K562 (cell line): Measurements from ENCODE around the gene PDCD1. TPM values are rescaled to one million over a fixed set of nuclear protein-coding genes. Genes with fewer than 3 reads are reported as not detected.

Source experiments
- ATAC-seq: fragments of 200-7000 bp; cut with Tn5 transposase; 3 replicates; pipeline ENCODE4 v1.9.1; 2020; ENCODE audit warnings: moderate library complexity
- BruUV-seq: library from RNA; stranded (reverse); fragments of 400-500 nt; replicated peaks from 2 replicates; lab custom pipeline; 2021; lab: Mats Ljungman, UMichigan
- CTCF ChIA-PET: fragments of 300-600 bp; formaldehyde crosslinking; extraction: SDS; loops from one replicate; lab custom pipeline; 2021; ENCODE audit warnings: low intra/inter-chr PET ratio; lab: Yijun Ruan, JAX
- POLR2A ChIA-PET: fragments of 300-600, 350-650 bp; sonication (Branson Sonifier 250); formaldehyde crosslinking; extraction: SDS; loops from one replicate; lab custom pipeline; 2021; ENCODE audit warnings: antibody characterized with exemption, inconsistent platforms; lab: Yijun Ruan, JAX
- DNase-seq, 4 experiments: peaks; one replicate each; pipeline versions ENCODE4 v3.0.0 to v3.0.0-alpha.2; 2011 to 2018; ENCODE audit warnings: low spot score in 3 of 4, mixed read lengths in 3 of 4; ENCODE audit errors: extremely low read depth in 1 of 4
- FAIRE-seq: peaks from 2 replicates; lab custom pipeline; 2011; peaks lifted over from hg19 to GRCh38; lab: Jason Lieb, UNC
- H2AFZ ChIP-seq: 2 replicates; pipeline ENCODE4 v1.6.0; 2011; ENCODE audit warnings: low read depth, low read length, control low read depth, inconsistent platforms
- H3K27ac ChIP-seq: fragments of 200-600 bp; 3 replicates; pipeline ENCODE4 v1.8.0; 2011; ENCODE audit warnings: low read depth, mild to moderate bottlenecking, control low read depth, inconsistent platforms, low read length, moderate library complexity, mixed read lengths; ENCODE audit errors: extremely low read depth
- H3K27me3 ChIP-seq, 2 experiments: fragments of 300-600 bp in 1 of 2; 2 replicates in 1 of 2; 3 replicates in 1 of 2; pipeline versions ENCODE4 v1.6.0 to v1.8.0; 2011; ENCODE audit warnings: inconsistent platforms in 2 of 2, low read length in 2 of 2, mild to moderate bottlenecking in 1 of 2, mixed read lengths in 1 of 2, moderate library complexity in 1 of 2; ENCODE audit not compliant: control insufficient read depth in 2 of 2, insufficient read depth in 2 of 2
- H3K36me3 ChIP-seq: fragments of 300-600 bp; 3 replicates; pipeline ENCODE4 v1.8.0; 2011; ENCODE audit warnings: mild to moderate bottlenecking, low read length, inconsistent platforms; ENCODE audit not compliant: control insufficient read depth, insufficient read depth
- H3K4me1 ChIP-seq, 2 experiments: fragments of 200-600 bp in 1 of 2; replicated peaks in 1 of 2; 2 replicates in 1 of 2; 3 replicates in 1 of 2; pipeline versions ENCODE4 v1.5.1 to v1.8.0; 2011; ENCODE audit warnings: inconsistent platforms in 2 of 2, low read length in 2 of 2, mild to moderate bottlenecking in 1 of 2, mixed read lengths in 1 of 2, moderate library complexity in 1 of 2; ENCODE audit not compliant: control insufficient read depth in 2 of 2, insufficient read depth in 2 of 2
- H3K4me2 ChIP-seq: 2 replicates; pipeline ENCODE4 v1.6.1; 2011; ENCODE audit warnings: low read length, control low read depth, inconsistent platforms, mixed read lengths; ENCODE audit not compliant: insufficient read depth
- H3K4me3 ChIP-seq: fragments of 200-600 bp; sonication (generic), shearing (Covaris generic); 2 replicates; pipeline ENCODE4 v1.5.1; 2016; ENCODE audit warnings: control low read depth, inconsistent platforms
- H3K79me2 ChIP-seq: fragments of 200-600 bp; 3 replicates; pipeline ENCODE4 v1.8.0; 2011; ENCODE audit warnings: low read length, inconsistent platforms; ENCODE audit not compliant: control insufficient read depth, insufficient read depth
- H3K9ac ChIP-seq, 2 experiments: 2 replicates each; pipeline versions ENCODE4 v1.6.0 to v1.6.1; 2011; ENCODE audit warnings: low read depth in 2 of 2, low read length in 2 of 2, control low read depth in 1 of 2, inconsistent platforms in 1 of 2, mild to moderate bottlenecking in 1 of 2, mixed read lengths in 1 of 2; ENCODE audit not compliant: insufficient read depth in 1 of 2
- H3K9me1 ChIP-seq: one replicate; pipeline ENCODE4 v1.6.0; 2011; ENCODE audit warnings: inconsistent platforms, mild to moderate bottlenecking, low read length, moderate library complexity; ENCODE audit not compliant: control insufficient read depth, insufficient read depth
- H3K9me3 ChIP-seq: replicated peaks from 2 replicates; pipeline ENCODE4 v1.5.1; 2011; ENCODE audit warnings: low read depth, low read length, inconsistent platforms; ENCODE audit not compliant: control insufficient read depth, insufficient read depth
- H4K20me1 ChIP-seq: replicated peaks from 2 replicates; pipeline ENCODE4 v1.6.1; 2011; ENCODE audit warnings: low read length, inconsistent platforms, mixed read lengths; ENCODE audit not compliant: control insufficient read depth, insufficient read depth
- ASH1L ChIP-seq: fragments of 450-650 bp; IDR thresholded peaks from 2 replicates; pipeline ENCODE4 v1.6.1; 2018; ENCODE audit warnings: borderline replicate concordance, mild to moderate bottlenecking, low read depth; ENCODE audit not compliant: partially characterized antibody
- CBX5 ChIP-seq: IDR thresholded peaks from 2 replicates; pipeline ENCODE4 v1.6.1; 2014; ENCODE audit warnings: low read depth, borderline replicate concordance
- FOXA1 ChIP-seq: fragments of 450-650 bp; IDR thresholded peaks from 2 replicates; pipeline ENCODE4 v1.6.1; 2016; ENCODE audit warnings: mild to moderate bottlenecking, borderline replicate concordance
- FOXM1 ChIP-seq, 2 experiments: fragments of 450-650 bp in 1 of 2; sonication (generic) in 1 of 2; formaldehyde crosslinking in 1 of 2; IDR thresholded peaks; 2 replicates each; pipeline versions ENCODE4 v1.6.1 to v1.9.0; 2017 to 2022; ENCODE audit warnings: low read depth in 2 of 2, mild to moderate bottlenecking in 2 of 2, missing genetic modification reagents in 1 of 2, moderate library complexity in 1 of 2
- HDGF ChIP-seq: fragments of 450-650 bp; IDR thresholded peaks from 2 replicates; pipeline ENCODE4 v1.6.1; 2016
- MCM7 ChIP-seq, 2 experiments: fragments of 450-650 bp; IDR thresholded peaks; 2 replicates each; pipeline ENCODE4 v1.6.1; 2016 to 2018
- PHB2 ChIP-seq: fragments of 450-650 bp; IDR thresholded peaks from 2 replicates; pipeline ENCODE4 v1.6.1; 2017; ENCODE audit warnings: low read depth
- RBM17 ChIP-seq: fragments of 200-400 bp; formaldehyde crosslinking; IDR thresholded peaks from 2 replicates; pipeline ENCODE4 v1.6.1; 2017; ENCODE audit warnings: low read depth, mild to moderate bottlenecking, low read length, borderline replicate concordance
- SMARCC2 ChIP-seq: fragments of 450-650 bp; IDR thresholded peaks from 2 replicates; pipeline ENCODE4 v1.6.1; 2017; ENCODE audit warnings: antibody characterized with exemption, moderate library complexity, mild to moderate bottlenecking, low read depth
- ZNF134 ChIP-seq: fragments of 250-450 bp; sonication (Bioruptor Pico); conservative IDR thresholded peaks from 2 replicates; pipeline ENCODE4 v1.4.0; 2020
- ZNF583 ChIP-seq: fragments of 250-450 bp; sonication (Bioruptor Pico); IDR thresholded peaks from 2 replicates; pipeline ENCODE4 v1.4.0; 2020
- ZNF76 ChIP-seq: fragments of 250-450 bp; sonication (Bioruptor Pico); IDR thresholded peaks from 2 replicates; pipeline ENCODE4 v1.4.0; 2020; ENCODE audit warnings: mild to moderate bottlenecking, moderate library complexity, borderline replicate concordance
- WGBS: fragments of 100-300 bp; shearing (Covaris generic); methylation state at CpG from one replicate; pipeline ENCODE4 v1.1.6; 2016; ENCODE audit warnings: low coverage, mixed read lengths; ENCODE audit not compliant: insufficient coverage; ENCODE audit errors: missing lambda C conversion rate; 5-methylcytosine and 5-hydroxymethylcytosine counted together
- in situ Hi-C: fragments of 300-500 bp; cut with MboI; formaldehyde crosslinking; loops from 4 replicates; pipeline ENCODE4 v1.15.0; 2018; ENCODE audit warnings: inconsistent platforms, mixed read lengths
- intact Hi-C: fragments of 100-400 bp; cut with micrococcal nuclease; formaldehyde crosslinking; loops from 2 replicates; pipeline ENCODE4 v1.14.2; 2022
- polyA plus RNA-seq, 8 experiments: library from polyadenylated mRNA; depleted of rRNA in 4 of 8; stranded (reverse) in 5 of 8; unstranded in 3 of 8; fragments of >200 nt; fragmentation: Nextera tagmentation in 2 of 8; fragmentation: Illumina TruSeq in 1 of 8; extraction: Ambion mirVana in 2 of 8; extraction: Trizol in 1 of 8; gene quantifications; 2 replicates each; pipeline versions ENCODE4 v1.2.1 to v1.2.3, GENCODE V29; 2011 to 2014; ENCODE audit warnings: inconsistent platforms in 1 of 8, missing spikeins in 1 of 8
- total RNA-seq, 7 experiments: library from RNA; depleted of rRNA in 6 of 7; stranded (reverse); fragments of >200 nt in 6 of 7; fragmentation: Illumina TruSeq in 2 of 7; extraction: Trizol in 2 of 7; gene quantifications; 2 replicates each; pipeline versions ENCODE4 v1.2.1 to v1.2.3, GENCODE V29; 2011 to 2021; ENCODE audit warnings: low replicate concordance in 1 of 7
- TF ChIP-seq, protein P1 (sequence below): fragments of 450-650 bp; conservative IDR thresholded peaks from 2 replicates; pipeline ENCODE4 v1.6.1; 2016; ENCODE audit warnings: missing genetic modification characterization, low read depth, mild to moderate bottlenecking, missing compliant biosample characterization, moderate library complexity
- TF ChIP-seq, protein P2 (sequence below): fragments of 450-650 bp; IDR thresholded peaks from 2 replicates; pipeline ENCODE4 v1.6.1; 2016; ENCODE audit warnings: low read depth

The PDCD1 gene
- total and polyA plus RNA-seq, 9 of the 15 experiments (the other 6 are each of a cell fraction or from before 2014, with no cell fraction given), result 0.15 to 2.5 (median 1.0) TPM; not detected in 2

DNA sequence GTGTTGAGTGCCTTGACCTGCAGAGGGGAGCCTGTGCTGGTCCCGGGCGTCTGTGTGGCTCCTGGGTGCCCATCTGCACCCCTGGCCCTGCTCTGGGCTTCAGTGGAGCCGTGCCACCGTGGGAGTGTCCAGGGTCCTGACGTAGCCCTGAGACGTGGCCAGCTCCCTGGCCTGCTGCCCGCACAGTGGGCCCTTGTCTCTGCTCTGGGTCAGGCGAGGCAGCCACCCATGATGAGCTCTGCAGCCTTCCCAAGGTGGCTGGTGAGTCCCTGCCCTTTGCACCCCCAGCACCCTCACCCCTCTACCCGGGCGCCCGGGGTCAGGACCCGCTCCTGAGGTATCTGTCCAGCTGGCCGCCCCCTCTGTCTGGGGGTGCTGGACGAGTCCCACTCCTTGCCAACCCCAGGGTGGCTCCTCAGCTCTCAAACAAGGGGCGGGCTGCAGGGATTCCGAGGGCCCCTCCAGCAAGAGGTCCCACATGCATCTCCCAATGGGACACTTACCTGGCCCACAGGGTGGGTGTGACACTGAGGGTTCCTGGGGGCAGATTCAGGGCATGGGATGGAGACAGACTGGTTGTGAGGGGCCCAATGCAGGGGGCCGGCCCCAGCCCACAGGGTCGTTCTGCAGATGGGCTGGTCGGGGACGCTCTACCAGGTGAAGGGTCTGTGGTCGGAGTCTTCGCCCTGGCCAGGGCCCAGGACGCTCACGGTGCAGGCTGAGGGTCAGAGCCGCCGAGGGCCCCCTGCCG lies 47.3 kb downstream of the PDCD1 start:
- CTCF ChIA-PET, result no interaction called here
- BruUV-seq, result no TSS peak
- no peaks in the 10 kb centered on the region for H4K20me1 ChIP-seq
- POLR2A ChIA-PET, result interaction anchor here (0.6 kb wide), 1 partner anchor 258 kb away, joined by 3 read pairs; no protein-coding TSS in a partner anchor
- WGBS, result 48% methylated on average over 15 of the region's 27 CpGs
- DNase-seq, result no peak
- intact Hi-C loops, result no loop called here
- no peak overlapping the region for H3K4me3 ChIP-seq
- FAIRE-seq, result no peak
- H3K36me3 ChIP-seq, result no peaks in the 10 kb centered on the region
- H3K4me2 ChIP-seq, result no peak overlapping the region
- H3K27ac ChIP-seq, result no peak overlapping the region
- peaks cover 4 to 64% of the 10 kb centered on the region in 2 experiments for H3K4me1 ChIP-seq
- no peaks in the 10 kb centered on the region for H3K9me3 ChIP-seq
- H3K79me2 ChIP-seq, result no peaks in the 10 kb centered on the region
- in situ Hi-C loops, result no loop called here
- H3K27me3 ChIP-seq, result no peaks in the 10 kb centered on the region
- no peaks in the 10 kb centered on the region for H3K9me1 ChIP-seq
- no peak for ATAC-seq
- no peak overlapping the region for H3K9ac ChIP-seq
- no peak overlapping the region for H2AFZ ChIP-seq
- no peak for TF ChIP-seq CBX5
- TF ChIP-seq RBM17, result no peak
- TF ChIP-seq, protein P1, sequence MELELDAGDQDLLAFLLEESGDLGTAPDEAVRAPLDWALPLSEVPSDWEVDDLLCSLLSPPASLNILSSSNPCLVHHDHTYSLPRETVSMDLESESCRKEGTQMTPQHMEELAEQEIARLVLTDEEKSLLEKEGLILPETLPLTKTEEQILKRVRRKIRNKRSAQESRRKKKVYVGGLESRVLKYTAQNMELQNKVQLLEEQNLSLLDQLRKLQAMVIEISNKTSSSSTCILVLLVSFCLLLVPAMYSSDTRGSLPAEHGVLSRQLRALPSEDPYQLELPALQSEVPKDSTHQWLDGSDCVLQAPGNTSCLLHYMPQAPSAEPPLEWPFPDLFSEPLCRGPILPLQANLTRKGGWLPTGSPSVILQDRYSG (tag), result no peak
- no peak for TF ChIP-seq HDGF
- no peak for TF ChIP-seq SMARCC2
- no peak for TF ChIP-seq ZNF583 (CRISPR knock-in tag)
- no peak for TF ChIP-seq ASH1L
- no peak for TF ChIP-seq PHB2
- TF ChIP-seq, protein P2, sequence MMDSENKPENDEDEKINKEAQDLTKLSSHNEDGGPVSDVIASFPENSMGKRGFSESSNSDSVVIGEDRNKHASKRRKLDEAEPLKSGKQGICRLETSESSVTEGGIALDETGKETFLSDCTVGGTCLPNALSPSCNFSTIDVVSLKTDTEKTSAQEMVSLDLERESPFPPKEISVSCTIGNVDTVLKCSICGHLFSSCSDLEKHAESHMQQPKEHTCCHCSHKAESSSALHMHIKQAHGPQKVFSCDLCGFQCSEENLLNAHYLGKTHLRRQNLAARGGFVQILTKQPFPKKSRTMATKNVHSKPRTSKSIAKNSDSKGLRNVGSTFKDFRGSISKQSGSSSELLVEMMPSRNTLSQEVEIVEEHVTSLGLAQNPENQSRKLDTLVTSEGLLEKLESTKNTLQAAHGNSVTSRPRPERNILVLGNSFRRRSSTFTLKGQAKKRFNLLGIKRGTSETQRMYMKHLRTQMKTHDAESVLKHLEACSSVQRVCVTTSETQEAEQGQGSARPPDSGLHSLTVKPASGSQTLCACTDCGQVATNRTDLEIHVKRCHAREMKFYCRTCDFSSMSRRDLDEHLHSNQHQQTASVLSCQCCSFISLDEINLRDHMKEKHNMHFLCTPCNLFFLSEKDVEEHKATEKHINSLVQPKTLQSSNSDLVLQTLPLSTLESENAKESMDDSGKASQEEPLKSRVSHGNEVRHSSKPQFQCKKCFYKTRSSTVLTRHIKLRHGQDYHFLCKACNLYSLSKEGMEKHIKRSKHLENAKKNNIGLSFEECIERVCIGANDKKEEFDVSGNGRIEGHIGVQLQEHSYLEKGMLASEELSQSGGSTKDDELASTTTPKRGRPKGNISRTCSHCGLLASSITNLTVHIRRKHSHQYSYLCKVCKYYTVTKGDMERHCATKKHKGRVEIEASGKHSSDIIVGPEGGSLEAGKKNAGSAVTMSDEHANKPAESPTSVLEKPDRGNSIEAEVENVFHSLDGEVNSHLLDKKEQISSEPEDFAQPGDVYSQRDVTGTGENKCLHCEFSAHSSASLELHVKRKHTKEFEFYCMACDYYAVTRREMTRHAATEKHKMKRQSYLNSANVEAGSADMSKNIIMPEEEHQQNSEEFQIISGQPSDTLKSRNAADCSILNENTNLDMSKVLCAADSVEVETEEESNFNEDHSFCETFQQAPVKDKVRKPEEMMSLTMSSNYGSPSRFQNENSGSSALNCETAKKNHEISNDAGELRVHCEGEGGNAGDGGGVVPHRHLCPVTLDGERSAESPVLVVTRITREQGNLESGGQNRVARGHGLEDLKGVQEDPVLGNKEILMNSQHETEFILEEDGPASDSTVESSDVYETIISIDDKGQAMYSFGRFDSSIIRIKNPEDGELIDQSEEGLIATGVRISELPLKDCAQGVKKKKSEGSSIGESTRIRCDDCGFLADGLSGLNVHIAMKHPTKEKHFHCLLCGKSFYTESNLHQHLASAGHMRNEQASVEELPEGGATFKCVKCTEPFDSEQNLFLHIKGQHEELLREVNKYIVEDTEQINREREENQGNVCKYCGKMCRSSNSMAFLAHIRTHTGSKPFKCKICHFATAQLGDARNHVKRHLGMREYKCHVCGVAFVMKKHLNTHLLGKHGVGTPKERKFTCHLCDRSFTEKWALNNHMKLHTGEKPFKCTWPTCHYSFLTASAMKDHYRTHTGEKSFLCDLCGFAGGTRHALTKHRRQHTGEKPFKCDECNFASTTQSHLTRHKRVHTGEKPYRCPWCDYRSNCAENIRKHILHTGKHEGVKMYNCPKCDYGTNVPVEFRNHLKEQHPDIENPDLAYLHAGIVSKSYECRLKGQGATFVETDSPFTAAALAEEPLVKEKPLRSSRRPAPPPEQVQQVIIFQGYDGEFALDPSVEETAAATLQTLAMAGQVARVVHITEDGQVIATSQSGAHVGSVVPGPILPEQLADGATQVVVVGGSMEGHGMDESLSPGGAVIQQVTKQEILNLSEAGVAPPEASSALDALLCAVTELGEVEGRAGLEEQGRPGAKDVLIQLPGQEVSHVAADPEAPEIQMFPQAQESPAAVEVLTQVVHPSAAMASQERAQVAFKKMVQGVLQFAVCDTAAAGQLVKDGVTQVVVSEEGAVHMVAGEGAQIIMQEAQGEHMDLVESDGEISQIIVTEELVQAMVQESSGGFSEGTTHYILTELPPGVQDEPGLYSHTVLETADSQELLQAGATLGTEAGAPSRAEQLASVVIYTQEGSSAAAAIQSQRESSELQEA, result no peak
- TF ChIP-seq ZNF76 (CRISPR knock-in tag), result no peak
- TF ChIP-seq MCM7 (IDR thresholded peaks at IDR 0.05), result no peak
- no peak for TF ChIP-seq FOXM1 (IDR thresholded peaks at IDR 0.05; ENCODE audit: low read depth)
- no peak for TF ChIP-seq FOXM1 (CRISPR knock-in tag; IDR thresholded peaks at IDR 0.05; ENCODE audit: low read depth)
- TF ChIP-seq FOXA1, result no peak
- no peak for TF ChIP-seq ZNF134 (CRISPR knock-in tag)
